Motor neuron (in vitro differentiated cells): ENCODE results near the gene CLASP1. TPM values are rescaled to one million over a fixed set of nuclear protein-coding genes. Genes with fewer than 3 reads are reported as not detected.

Experiments
- ATAC-seq, 8 experiments: fragments of 200-7000 bp; cut with Tn5 transposase; replicated peaks in 6 of 8; 2 replicates each; pipeline ENCODE4 v1.8.0; 2021; ENCODE audit warnings: mild to moderate bottlenecking in 8 of 8, moderate library complexity in 8 of 8
- H3K27ac ChIP-seq, 2 donors: fragments of 250-450 bp; sonication (Bioruptor Pico); 2 replicates each; pipeline ENCODE4 v1.9.0; 2021; ENCODE audit warnings: antibody characterized with exemption in 2 of 2, mild to moderate bottlenecking in 2 of 2, moderate library complexity in 1 of 2
- H3K4me1 ChIP-seq, 2 donors: fragments of 250-450 bp; sonication (Bioruptor Pico); replicated peaks in 1 of 2; 2 replicates each; pipeline ENCODE4 v1.6.1; 2021; ENCODE audit warnings: antibody characterized with exemption in 2 of 2, mild to moderate bottlenecking in 2 of 2, moderate library complexity in 1 of 2
- H3K4me3 ChIP-seq, 5 donors: fragments of 250-450 bp; sonication (Bioruptor Pico); 2 replicates each; pipeline ENCODE4 v1.9.0; 2021; ENCODE audit warnings: antibody characterized with exemption in 5 of 5, mild to moderate bottlenecking in 5 of 5, moderate library complexity in 4 of 5
- WGBS, 10 experiments: fragments of 450-650 bp; shearing (Covaris generic); methylation state at CpG; one replicate each; pipeline ENCODE4 v1.0.0; 2022; 5-methylcytosine and 5-hydroxymethylcytosine counted together
- in situ Hi-C, 9 experiments: fragments of 400-800 bp; cut with MboI; loops; one replicate each; pipeline ENCODE4 v1.15.0; 2021; ENCODE audit warnings: low sequenced_read_pairs in 9 of 9, low pct_unique_long_range_greater_than_20kb in 2 of 9; ENCODE audit not compliant: unreplicated experiment in 9 of 9
- total RNA-seq, 8 experiments: library from RNA; unstranded; fragments of 300-600 nt; gene quantifications; 2 replicates each; pipeline versions ENCODE4 v1.2.3 to v1.2.4, GENCODE V29; 2022

Gene CLASP1
- total RNA-seq, 8 experiments from 2014 or later: 36.3 to 66.7 (median 54.6) TPM

GRCh38 chr2:121294881-121295840, 354.1 kb downstream of the CLASP1 start:
- in situ Hi-C loops: no loop called here
- WGBS, 10 experiments: 0 to 80% (median 70%) methylated on average over 1 to 5 of the region's 9 CpGs; no CpG with 5 or more reads in 3 of the 10 experiments
- no peak for ATAC-seq

GRCh38 chr2:121293450-121294325, 355.6 kb downstream of the CLASP1 start:
- Histone ChIP-seq H3K27ac (no peak overlapping the region), H3K4me3 (no peak overlapping the region), H3K4me1 (no peaks in the 10 kb centered on the region)
- in situ Hi-C loops: no loop called here
- ATAC-seq: peak in 2 of 8 experiments; percentile 53 to 66
- WGBS, 10 experiments: 33 to 100% (median 58%) methylated on average over 1 to 9 of the region's 14 CpGs; no CpG with 5 or more reads in 2 of the 10 experiments

More at GRCh38 chr2:121294881-121295840, 354.1 kb downstream of the CLASP1 start:
- no peak overlapping the region for H3K4me3 ChIP-seq
- H3K4me1 ChIP-seq: no peaks in the 10 kb centered on the region
- H3K27ac ChIP-seq: no peak overlapping the region

DNA sequence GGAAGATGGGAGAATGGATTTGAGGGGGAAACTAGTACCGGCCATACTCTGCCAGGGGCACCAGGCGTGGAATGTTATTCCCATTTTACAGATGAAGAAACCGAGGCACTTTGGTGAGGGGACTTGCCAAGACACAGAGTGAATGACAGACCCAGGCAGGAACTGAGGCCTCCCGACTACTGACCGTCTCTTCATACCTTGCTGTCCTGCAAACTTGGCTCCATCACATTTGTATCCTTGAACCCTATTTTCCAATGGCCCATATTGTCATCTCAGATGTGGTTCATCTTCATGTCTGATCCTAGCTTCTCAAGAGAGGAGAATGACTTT, 358.0 kb downstream of the CLASP1 start:
- H3K27ac ChIP-seq: no peak overlapping the region
- no peak for ATAC-seq
- 42 to 100% (median 80%) methylated on average over 1 to 5 of the region's 5 CpGs; no CpG with 5 or more reads in 3 of the 10 experiments for WGBS, 10 experiments
- in situ Hi-C loops: no loop called here
- no peak overlapping the region for H3K4me3 ChIP-seq
- no peaks in the 10 kb centered on the region for H3K4me1 ChIP-seq

GRCh38 chr2:121289271-121289670, 360.0 kb downstream of the CLASP1 start:
- in situ Hi-C loops: no loop called here
- H3K4me3 ChIP-seq: no peak overlapping the region
- ATAC-seq: no peak
- H3K4me1 ChIP-seq: peaks cover 0 to 3% of the 10 kb centered on the region in 2 donors
- H3K27ac ChIP-seq: no peak overlapping the region
- WGBS, 10 experiments: 40 to 90% (median 72%) methylated on average over 1 to 3 of the region's 5 CpGs; no CpG with 5 or more reads in 4 of the 10 experiments

- Histone ChIP-seq H3K27ac (no peak overlapping the region), H3K4me1 (peaks cover 0 to 9% of the 10 kb centered on the region in 2 donors), H3K4me3 (no peak overlapping the region)
- no peak for ATAC-seq
- WGBS, 10 experiments: 40 to 100% (median 87%) methylated on average over 1 to 3 of the region's 12 CpGs; no CpG with 5 or more reads in 3 of the 10 experiments
- in situ Hi-C loops: no loop called here
Measured at GRCh38 chr2:121288454-121289231, 360.6 kb downstream of the CLASP1 start.

DNA sequence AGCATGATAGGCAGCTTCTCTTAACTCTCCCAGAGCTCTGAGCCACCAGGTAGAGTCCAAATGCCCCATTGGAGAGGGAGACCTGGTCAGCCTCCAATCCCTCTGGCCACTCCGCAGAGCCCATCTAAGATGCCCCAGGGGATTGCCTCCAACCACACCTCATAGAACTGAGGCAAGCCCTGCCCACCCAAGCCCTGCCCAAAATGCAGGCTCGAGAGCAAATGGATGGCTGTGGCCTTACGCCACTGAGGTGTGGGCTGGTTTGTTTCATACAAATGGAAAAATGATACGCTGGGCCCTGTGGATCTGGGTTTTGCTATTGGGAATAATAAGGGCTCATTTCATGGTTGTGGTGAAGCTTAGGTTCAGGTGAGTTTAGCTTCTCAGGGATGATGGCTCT, 361.3 kb downstream of the CLASP1 start:
- ATAC-seq: no peak
- H3K4me3 ChIP-seq: no peak overlapping the region
- H3K27ac ChIP-seq: no peak overlapping the region
- 71 to 100% (median 88%) methylated on average over 1 to 4 of the region's 4 CpGs; no CpG with 5 or more reads in 5 of the 10 experiments for WGBS, 10 experiments
- peaks cover 0 to 10% of the 10 kb centered on the region in 2 donors for H3K4me1 ChIP-seq
- in situ Hi-C loops: no loop called here

Other genes with a start within 250 kb of the CLASP1 start
- 100 to 1,000 TPM in 5 of 8 experiments, under 1 TPM in 1, not detected in 2; under 0.01 to 516 (median 222) TPM for gene RNU4ATAC, start 118.6 kb downstream of the CLASP1 start, total RNA-seq
- gene NIFK, start 87.4 kb upstream of the CLASP1 start, total RNA-seq: 100 to 1,000 TPM in 1 of 8 experiments, 10 to 100 TPM in 7; 34.1 to 106 (median 60.4) TPM
- gene TSN, start 106.2 kb upstream of the CLASP1 start, total RNA-seq: 10 to 100 TPM; 46.7 to 72.2 (median 58.8) TPM